BE2C (cell line): ENCODE results near the gene PHC3.

Source experiments
- DNase-seq: peaks from one replicate; pipeline ENCODE4 v3.0.0-alpha.2; 2020
- H3K27me3 ChIP-seq: fragments of 250-450 bp; sonication (Bioruptor Pico); 2 replicates; pipeline ENCODE4 v1.5.1; 2020; ENCODE audit warnings: mild to moderate bottlenecking
- H3K36me3 ChIP-seq: fragments of 250-450 bp; sonication (Bioruptor Pico); 2 replicates; pipeline ENCODE4 v1.5.1; 2020; ENCODE audit warnings: mild to moderate bottlenecking
- H3K4me1 ChIP-seq: fragments of 250-450 bp; sonication (Bioruptor Pico); 2 replicates; pipeline ENCODE4 v1.5.1; 2020
- H3K4me3 ChIP-seq: 2 replicates; pipeline ENCODE4 v1.5.1; 2011; ENCODE audit warnings: low read depth, low read length
- H3K9me3 ChIP-seq: fragments of 250-450 bp; sonication (Bioruptor Pico); 2 replicates; pipeline ENCODE4 v1.5.1; 2020
- CTCF ChIP-seq: IDR thresholded peaks from 2 replicates; pipeline ENCODE4 v1.5.1; 2012; ENCODE audit warnings: mild to moderate bottlenecking, low read depth, low read length

PHC3 gene

GRCh38 chr3:170054204-170054603, 127.3 kb downstream of the PHC3 start:
- H3K36me3 ChIP-seq = no peaks in the 10 kb centered on the region
- peak; percentile 55 for TF ChIP-seq CTCF
- no peaks in the 10 kb centered on the region for H3K27me3 ChIP-seq
- H3K9me3 ChIP-seq = no peaks in the 10 kb centered on the region; the same call in 1 of the 2 replicates
- no peaks in the 10 kb centered on the region for H3K4me1 ChIP-seq
- no peak for DNase-seq
- H3K4me3 ChIP-seq = no peak overlapping the region

- no peaks in the 10 kb centered on the region for H3K27me3 ChIP-seq
- TF ChIP-seq CTCF = no peak
- H3K9me3 ChIP-seq = no peaks in the 10 kb centered on the region; the same call in 1 of the 2 replicates
- no peaks in the 10 kb centered on the region for H3K4me1 ChIP-seq
- no peaks in the 10 kb centered on the region for H3K36me3 ChIP-seq
- no peak overlapping the region for H3K4me3 ChIP-seq
- no peak for DNase-seq
Measured at GRCh38 chr3:170052398-170052797, 129.1 kb downstream of the PHC3 start.

GRCh38 chr3:170050753-170051152, 130.8 kb downstream of the PHC3 start:
- no peak for TF ChIP-seq CTCF
- H3K36me3 ChIP-seq = no peaks in the 10 kb centered on the region
- no peaks in the 10 kb centered on the region for H3K4me1 ChIP-seq

GRCh38 chr3:170049146-170050000, 132.2 kb downstream of the PHC3 start:
- no peak for DNase-seq
- no peaks in the 10 kb centered on the region for H3K36me3 ChIP-seq
- H3K4me1 ChIP-seq = no peaks in the 10 kb centered on the region
- H3K9me3 ChIP-seq = no peaks in the 10 kb centered on the region; the same call in 1 of the 2 replicates
- no peaks in the 10 kb centered on the region for H3K27me3 ChIP-seq
- TF ChIP-seq CTCF = no peak
- no peak overlapping the region for H3K4me3 ChIP-seq

More at GRCh38 chr3:170050753-170051152, 130.8 kb downstream of the PHC3 start:
- Histone ChIP-seq H3K4me3 (no peak overlapping the region), H3K9me3 (no peaks in the 10 kb centered on the region; the same call in 1 of the 2 replicates), H3K27me3 (no peaks in the 10 kb centered on the region)
- no peak for DNase-seq

GRCh38 chr3:170047133-170047404, 134.5 kb downstream of the PHC3 start:
- Histone ChIP-seq H3K4me1 (no peaks in the 10 kb centered on the region), H3K9me3 (no peaks in the 10 kb centered on the region; the same call in 1 of the 2 replicates), H3K36me3 (no peaks in the 10 kb centered on the region), H3K27me3 (no peaks in the 10 kb centered on the region; the same call in 1 of the 2 replicates), H3K4me3 (no peak overlapping the region)
- DNase-seq = no peak
- no peak for TF ChIP-seq CTCF

GRCh38 chr3:170046269-170047132, 135.0 kb downstream of the PHC3 start:
- H3K4me1 ChIP-seq = no peaks in the 10 kb centered on the region
- no peaks in the 10 kb centered on the region for H3K36me3 ChIP-seq
- DNase-seq = no peak
- H3K4me3 ChIP-seq = no peak overlapping the region
- H3K9me3 ChIP-seq = no peaks in the 10 kb centered on the region
- TF ChIP-seq CTCF = no peak
- peaks cover 6% of the 10 kb centered on the region for H3K27me3 ChIP-seq
